ENCODE data around the gene CUL7.
"Not testable (repeated sequence)": the region's sequence is repeated elsewhere in the genome, so short reads cannot be mapped to it uniquely, and the experiment has no call there.

CUL7 gene

DNA sequence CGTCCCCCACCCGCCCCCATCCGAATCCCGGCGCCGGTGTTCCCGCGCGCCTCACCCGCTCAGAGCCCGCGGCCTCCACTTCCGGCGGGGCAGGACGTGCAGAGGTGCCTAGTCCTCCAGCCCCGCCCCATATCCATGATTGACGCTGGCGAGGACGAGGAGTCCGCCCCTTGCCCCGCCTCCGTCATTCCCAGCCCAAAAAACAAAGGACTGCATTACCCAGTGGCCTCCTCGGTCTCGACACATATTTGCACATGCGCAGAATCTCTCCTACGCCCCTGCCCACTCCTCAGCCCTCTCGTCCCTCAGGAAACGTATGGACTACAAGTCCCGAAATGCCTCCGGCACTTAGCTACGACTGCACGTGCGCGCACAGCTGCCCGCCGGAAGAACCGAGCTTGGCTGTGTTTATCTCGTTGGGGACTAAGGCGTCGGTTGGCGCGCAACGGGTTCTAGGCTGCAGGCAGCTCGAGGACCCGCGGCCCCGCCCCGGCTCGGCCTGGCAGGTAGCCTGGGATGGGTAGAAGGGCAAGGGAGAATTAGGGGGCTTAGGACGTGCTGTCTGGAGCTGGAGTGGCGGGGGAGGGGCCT is 39.7 kb downstream of the CUL7 start, which contains the start of the genes KLHDC3 and MEA1:
TSS of gene KLHDC3 (plus strand) at position 407 of the 591 bp plus-strand sequence. CDS start 2,944 bp downstream, outside the sequence.
TSS of gene MEA1 (minus strand) at position 104 of the 591 bp plus-strand sequence. CDS start 133 bp downstream, outside the sequence.
- DNase-seq: peak; percentile 98

DNA sequence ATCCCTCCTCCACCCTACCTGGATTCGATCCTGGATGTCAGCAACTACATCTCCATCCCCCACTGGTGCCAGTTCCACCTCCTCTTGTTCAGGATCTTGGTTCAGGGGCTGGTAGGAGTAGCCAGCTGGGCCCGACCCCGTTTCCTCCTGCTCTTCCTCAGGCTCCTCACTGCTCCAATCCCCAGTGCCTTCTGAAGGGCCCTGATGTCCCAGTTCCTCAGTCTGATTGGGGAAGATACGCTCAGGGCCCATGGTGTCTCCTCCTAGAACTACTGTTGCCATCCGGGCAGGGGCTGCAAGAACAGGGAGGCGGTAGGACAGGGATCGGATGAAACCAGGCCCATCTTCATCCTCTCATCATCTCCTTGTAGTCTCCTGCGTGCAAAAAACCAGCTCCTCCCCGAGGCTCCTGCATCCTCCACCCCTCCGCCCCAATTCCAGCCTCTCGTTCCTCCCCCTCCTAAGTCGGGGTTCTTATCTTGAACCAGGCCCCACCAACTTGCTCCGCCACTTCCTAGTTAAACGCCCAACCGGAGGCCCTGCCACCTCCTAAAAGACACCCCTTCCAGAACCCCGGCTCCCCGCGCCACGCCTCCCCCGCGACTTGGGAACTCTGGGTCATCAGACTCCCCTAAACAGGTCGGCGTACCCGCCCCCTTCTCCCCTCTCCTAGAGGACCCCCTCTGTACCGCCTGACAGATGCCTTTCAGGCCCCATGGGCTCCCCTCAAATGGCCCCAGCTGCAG is 40.4 kb downstream of the CUL7 start:
- no peak for DNase-seq

DNA sequence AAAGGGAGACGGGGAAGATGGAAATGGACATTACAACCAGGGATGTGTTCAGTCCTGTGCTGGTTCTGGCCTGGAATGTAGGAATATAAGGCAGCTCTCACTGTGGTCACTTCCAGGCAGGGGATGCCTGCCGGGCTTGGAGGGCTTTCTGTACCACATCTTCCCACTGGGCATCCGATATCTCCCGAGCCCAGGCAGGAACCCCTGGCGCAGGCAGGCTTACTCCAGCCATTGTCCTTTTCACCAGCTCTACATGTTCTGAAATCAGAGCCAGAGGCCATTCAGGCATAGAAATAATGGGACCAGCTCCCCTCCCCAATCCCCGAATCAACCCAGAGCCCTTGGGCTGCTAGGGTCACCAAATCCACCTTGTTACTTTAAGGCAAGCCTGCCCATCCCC is 41.3 kb downstream of the CUL7 start:
- no peak for DNase-seq

DNA sequence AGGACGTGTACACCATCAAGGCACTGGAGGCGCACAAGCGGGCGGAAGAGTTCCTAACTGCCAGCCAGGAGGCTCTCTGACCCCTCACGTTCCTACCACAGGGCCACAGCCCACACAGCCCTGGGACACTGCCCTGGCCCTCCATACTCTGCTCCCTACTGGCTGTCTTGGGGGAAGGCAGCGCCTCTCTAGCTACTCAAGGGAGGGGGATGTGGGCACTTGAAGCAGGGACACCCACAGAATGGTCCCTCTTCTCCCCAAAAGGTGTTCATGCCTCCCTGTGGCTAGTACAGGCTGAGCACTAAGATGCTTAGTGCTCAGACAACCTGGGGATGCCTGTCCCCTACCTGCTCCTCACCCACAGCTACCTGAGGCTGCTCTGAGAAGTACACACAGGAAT is 42.4 kb downstream of the CUL7 start:
- no peak for DNase-seq

DNA sequence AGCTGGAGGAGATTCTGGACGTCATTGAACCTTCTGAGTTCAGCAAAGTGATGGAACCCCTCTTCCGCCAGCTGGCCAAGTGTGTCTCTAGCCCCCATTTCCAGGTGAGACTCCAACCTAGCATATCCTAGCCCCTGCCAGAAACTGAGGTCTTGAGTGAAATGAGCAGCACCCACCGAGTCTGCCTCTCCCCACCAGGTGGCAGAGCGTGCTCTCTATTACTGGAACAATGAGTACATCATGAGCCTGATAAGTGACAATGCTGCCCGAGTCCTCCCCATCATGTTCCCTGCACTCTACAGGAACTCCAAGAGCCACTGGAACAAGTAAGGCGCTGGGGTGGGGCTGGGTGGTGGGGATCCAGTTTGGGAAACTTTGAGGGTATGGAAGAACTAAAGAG is 44.5 kb downstream of the CUL7 start:
- no peak for DNase-seq

DNA sequence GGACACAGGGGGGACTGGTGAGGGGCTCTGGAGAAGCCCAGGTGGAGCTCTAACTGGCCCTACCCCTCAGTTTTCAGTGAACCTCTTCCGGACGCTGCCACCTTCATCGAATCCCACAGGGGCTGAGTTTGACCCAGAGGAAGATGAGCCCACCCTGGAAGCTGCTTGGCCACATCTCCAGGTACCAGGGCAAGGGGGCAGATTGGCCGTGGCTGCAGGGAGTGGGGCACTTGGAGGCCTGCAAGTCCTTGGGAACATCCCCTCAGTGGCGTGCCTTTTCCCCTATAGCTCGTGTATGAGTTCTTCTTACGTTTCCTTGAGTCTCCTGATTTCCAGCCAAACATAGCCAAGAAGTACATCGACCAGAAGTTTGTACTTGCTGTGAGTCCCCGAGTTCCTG is 46.5 kb downstream of the CUL7 start:
- DNase-seq: no peak

- DNase-seq: no peak
Observed at GRCh38 chr6:43006251-43006650, 47.4 kb downstream of the CUL7 start.

- DNase-seq: no peak
Observed at GRCh38 chr6:43005844-43006243, 47.8 kb downstream of the CUL7 start.

DNA sequence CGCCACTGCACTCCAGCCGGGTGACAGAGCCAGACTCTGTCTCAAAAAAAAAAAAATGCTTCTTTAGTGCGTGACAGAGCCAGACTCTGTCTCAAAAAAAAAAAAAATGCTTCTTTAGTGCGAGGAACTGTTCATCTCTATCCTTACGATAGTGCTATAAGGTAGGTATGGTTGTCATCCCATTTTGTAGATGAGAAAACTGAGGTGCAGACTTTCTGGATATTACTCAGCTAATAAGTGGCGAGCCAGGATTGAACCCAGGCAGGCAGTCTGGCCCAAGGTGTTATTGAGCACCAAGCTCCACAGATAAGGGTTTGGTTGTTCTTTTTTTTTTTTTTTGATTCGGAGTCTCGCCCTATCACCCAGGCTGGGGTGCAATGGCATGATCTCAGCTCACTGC is 51.8 kb downstream of the CUL7 start:
- DNase-seq: no peak

GRCh38 chr6:42998205-42998604 is 55.4 kb downstream of the CUL7 start:
- DNase-seq: not testable (repeated sequence)

DNA sequence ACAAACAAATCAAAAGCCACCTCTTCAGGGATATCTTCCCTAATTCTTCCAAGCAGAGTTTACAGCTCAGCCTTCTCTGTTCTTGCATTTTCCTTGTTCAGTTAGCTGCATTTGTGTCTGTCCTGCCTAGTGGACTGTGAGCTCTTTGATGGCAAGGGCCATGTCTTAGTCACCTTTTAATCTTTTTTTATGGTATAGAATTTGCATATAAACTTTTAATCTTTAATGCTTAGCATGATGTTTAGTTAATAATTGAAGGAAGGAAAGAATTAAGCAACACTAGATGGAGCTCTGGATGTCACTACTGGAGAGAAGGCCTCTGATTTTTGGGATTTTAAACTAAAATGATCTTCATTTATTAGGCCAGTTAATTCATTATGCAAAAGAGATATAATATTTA is 57.1 kb downstream of the CUL7 start:
- DNase-seq: no peak

GRCh38 chr6:42993445-42993844 is 60.2 kb downstream of the CUL7 start:
- DNase-seq: no peak

GRCh38 chr6:42989923-42990322 is 63.7 kb downstream of the CUL7 start:
- DNase-seq: no peak

GRCh38 chr6:42988486-42989020 is 65.1 kb downstream of the CUL7 start:
- no peak for DNase-seq

Measured in retina (tissue), 1 donor.